Tongue (tissue), 3 donors: ENCODE data around the gene RBBP4. TPM values are rescaled to one million over a fixed set of nuclear protein-coding genes. Genes with fewer than 3 reads are reported as not detected.
A peak's percentile ranks its signal among the peaks of the same experiment; 100 is the strongest.

Experiments
- DNase-seq: peaks from one replicate; pipeline ENCODE4 v3.0.0-alpha.2; 2015
- small RNA-seq: library from RNA; depleted of rRNA; stranded (forward); fragments of <200 nt; gene quantifications from one replicate; pipeline ENCODE3, GENCODE V24; 2014; ENCODE audit warnings: low replicate concordance
- total RNA-seq: library from RNA; depleted of rRNA; stranded (reverse); fragments of >200 nt; gene quantifications from one replicate; pipeline ENCODE4 v1.2.3, GENCODE V29; 2014

The RBBP4 gene
- total RNA-seq, 1 donor from 2014 or later, result 147 TPM

DNA sequence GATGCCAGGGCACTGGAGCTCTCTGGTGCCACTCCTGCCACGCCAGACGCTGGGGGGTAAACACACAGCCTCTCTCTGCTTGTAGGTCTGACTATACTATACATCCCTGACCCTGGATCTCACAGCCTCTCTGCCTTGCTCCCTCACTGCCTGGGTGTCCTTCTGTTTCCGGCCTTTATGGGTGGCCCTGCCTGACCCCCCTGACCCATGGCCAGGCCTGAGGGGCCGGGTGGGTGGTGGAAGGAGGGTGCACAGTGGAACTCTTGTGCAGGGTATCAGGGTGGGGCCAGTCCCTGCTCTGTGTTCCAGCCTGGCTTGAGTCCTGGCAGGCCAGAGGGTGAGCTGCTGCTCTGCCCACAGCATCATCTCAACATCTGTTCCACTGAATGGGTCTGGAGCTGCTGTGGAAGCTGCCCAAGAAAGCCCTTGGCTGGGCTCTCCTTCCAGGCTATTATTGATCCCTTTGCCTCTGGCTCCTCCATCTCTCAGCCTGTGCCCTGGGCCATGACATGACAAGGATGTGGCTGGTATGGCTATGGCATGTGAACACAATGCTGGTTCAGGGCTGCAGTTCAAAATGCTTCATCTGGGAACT is 68.8 kb downstream of the RBBP4 start:
- no peak for DNase-seq

DNA sequence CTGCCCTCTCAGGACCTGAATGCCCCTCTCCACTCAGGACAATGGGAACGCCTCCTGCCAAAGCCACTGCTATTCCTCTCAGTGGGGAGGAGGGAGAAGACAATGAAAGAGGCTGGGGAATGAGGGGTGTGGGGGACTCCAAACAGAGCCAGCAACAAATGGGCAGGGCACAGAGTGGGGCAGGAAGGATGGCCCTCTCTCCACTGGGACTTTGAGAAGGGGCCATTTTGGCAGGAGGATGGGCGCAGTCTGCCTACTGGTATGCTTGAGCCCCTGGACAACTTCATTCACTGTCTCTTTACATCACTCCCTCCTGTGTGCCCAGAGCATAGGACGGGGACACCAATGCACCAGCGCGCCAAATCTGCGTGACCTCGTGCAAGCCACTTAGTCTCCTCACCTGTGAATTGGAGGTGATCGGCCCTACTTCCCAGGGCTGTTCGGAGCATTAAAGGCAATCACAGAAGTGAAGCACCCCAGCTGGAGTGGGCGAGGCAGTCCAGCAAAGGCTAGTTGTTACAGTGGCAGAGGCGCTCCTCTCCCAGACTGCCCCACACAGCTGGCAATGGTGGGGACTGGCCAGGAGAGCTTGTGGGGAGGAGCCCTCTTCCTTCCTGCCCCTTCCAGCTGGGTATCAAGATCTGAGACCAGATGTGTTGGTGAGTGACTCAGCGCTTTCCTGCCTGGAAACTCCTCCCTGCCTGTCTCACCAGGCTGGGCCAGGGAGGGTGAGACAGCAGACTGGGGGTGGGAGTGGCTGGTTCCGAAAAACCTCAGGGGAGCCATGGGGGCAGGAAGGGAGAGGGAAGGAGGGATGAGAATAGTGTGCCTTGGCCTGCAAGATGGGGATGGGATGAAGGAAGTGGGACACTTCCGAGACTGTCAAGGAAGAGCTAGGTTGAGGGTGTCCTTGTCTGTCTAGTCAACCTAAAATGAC is 73.9 kb downstream of the RBBP4 start:
- DNase-seq, result peak; percentile 76

DNA sequence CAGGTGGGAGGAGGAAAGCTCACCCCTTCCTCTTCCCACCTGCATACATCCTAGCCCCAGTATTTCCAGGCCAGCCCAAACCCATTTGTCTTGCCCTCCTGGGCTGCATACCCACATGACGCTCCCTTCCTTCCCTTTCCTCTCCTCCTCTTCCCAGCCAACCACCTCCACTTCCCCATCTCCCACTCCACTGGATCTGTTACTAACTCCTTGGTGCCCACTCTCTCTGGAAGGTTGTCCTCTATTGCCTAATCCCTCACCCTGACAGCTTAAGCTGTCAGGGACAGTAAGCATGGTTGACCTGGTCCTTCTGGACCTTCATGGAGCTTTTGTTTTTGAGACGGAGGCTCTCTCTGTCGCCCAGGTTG is 74.6 kb downstream of the RBBP4 start:
- DNase-seq, result no peak

DNA sequence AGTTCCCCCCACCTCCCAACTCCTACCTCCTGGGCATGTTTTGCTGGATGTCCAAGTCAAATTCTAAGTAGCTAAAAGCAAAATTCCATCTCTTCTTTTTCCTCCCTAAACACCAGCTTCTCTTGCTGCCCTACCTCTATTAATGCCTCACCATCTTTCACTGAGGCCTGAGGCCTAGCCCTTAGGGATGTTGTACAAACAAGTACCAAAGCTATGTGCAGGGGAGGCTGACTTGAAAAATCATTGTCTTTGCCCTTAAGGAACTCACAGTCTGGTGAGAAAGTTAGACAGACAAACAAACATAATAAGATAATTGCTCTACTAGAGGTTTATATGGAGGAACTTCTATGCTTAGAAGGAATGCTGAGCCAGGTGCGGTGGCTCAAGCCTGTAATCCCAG is 76.9 kb downstream of the RBBP4 start:
- DNase-seq, result no peak

DNA sequence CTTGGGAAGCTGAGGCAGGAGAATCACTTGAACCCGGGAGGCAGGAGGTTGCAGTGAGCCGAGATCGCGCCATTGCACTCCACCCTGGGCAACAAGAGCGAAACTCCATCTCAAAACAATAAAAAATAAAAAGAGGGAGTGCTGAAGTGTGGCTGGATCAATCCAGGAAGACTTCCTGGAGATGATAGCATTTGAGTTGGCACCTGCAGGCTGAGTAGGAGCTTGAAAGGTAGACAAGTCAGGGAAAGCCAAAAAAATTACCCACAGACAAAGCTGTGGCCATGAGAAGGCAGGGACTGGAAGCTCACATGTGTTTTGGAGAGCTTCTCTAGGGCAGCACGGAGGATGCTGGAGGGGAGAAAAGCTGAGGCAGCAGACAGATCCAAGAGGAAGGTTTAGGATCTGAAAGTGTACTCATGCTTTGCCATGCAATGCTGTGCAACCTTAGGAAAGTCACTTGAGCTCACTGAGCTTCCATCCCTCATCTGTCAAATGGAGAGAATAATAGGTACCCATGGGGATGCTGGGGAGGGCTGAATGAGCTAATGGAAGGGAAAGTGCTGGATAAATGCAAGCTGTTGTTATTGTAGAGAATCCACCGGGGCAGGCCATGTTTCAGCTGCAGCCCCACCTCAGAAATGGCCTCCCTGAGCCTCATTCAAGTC is 77.5 kb downstream of the RBBP4 start:
- DNase-seq, result no peak

DNA sequence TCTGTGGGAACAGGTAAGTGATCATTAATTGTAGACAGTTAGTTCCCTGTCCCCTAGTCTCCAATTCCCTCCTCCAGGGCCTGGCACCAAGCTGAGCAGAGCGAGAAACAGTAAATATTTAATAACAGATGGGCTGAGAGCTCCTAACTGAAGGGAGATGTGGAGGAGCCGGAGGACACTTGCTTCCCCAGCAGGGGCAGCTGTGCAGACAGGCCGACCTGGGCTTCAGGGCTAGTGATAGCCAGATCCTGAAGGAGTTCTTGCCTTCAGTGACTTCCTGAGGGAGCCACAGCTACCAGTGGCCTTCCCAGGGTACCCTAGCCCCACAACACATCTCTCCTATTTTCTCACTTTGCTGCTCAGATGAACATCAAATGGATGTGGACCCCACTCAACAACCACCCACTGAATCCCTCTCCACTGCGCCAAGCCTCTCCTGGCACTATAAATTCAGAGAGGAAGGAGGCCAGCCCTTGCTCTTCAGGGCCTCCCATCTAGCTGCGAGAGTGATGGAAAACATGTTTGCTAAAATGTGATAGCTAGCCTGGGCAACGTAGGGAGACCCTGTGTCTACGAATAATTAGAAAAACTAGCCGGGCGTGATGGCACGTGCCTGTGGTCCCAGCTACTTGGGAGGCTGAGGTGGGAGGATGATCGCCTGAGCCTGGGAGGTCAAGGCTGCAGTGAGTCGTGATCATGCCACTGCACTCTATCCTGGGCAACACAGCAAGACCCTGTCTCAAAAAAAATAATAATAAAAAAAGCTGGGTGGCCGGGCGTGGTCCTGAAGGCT is 78.4 kb downstream of the RBBP4 start:
- no peak for DNase-seq

DNA sequence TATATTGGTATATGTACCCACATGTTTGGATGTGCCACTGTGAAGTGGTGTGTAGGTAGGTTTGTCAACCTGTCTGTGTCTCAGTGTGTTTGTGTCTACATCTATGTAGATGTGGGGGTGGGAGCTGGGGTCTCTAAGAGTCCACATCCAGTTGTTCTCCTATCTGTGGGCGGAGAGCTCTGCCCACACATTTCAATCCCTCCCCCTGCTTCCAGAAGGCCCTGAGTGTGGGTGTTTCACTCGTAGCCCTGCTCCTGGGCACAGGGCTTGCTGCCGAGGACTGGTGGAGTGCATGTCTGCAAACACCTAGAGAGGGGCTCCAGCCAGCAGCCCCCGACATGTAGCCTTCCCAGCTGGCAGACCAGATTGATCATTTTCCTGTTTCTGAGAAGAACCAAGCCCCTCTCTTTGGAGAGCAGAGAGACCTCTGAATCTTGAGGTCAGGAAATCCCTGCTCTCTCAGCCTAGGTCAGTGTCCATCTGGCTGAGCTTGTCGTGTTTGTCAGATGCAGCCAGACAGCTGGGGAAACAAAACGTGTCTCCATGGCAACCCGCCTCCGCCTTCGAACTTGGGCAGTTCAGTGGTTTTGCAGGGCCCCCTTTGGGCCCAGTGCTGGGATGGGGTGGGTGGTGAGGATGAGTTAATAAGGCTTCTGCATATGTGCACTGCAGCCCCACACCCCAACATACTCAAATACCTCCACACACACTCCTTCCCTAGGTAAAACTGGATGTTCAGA is 82.7 kb downstream of the RBBP4 start:
- DNase-seq, result peak; percentile 76

Small RNA genes lying within 50 kb of the gene (small RNA-seq; reads per million reads assigned to genes)
- gene RF00019, result not detected

Other genes with a start within 250 kb of the RBBP4 start
- under 0.01 TPM for gene ZBTB8B, start 186.1 kb upstream of the RBBP4 start, total RNA-seq
- gene ZBTB8A, start 111.8 kb upstream of the RBBP4 start, total RNA-seq, result 13.3 TPM
- gene ZBTB8OS, start 658 bp upstream of the RBBP4 start, total RNA-seq, result 18.2 TPM
- 71.8 TPM for gene SYNC, start 51.6 kb downstream of the RBBP4 start, total RNA-seq
- 36.1 TPM for gene YARS1, start 166.2 kb downstream of the RBBP4 start, total RNA-seq
- 68.8 TPM for gene S100PBP, start 166.4 kb downstream of the RBBP4 start, total RNA-seq
- 125 TPM for gene FNDC5, start 219.7 kb downstream of the RBBP4 start, total RNA-seq
- gene HPCA, start 235.3 kb downstream of the RBBP4 start, total RNA-seq, result 0.21 TPM